ENCODE measurements around the gene ADAMTSL5. TPM values are rescaled to one million over a fixed set of nuclear protein-coding genes. Genes with fewer than 3 reads are reported as not detected.

Gene ADAMTSL5
- total and polyA plus RNA-seq, 2 donors (not counting 1 experiment from before 2014, with no cell fraction given) = 3.1 to 4.7 TPM

GRCh38 chr19:1560286-1560882 lies 47.6 kb upstream of the ADAMTSL5 start:
- no peak overlapping the region for H2AFZ ChIP-seq (ENCODE audit: low read length)
- H3K4me1 ChIP-seq (ENCODE audit: control insufficient read depth, extremely low read depth, insufficient read depth, low read length) = no peaks in the 10 kb centered on the region
- no peak for TF ChIP-seq EZH2 (IDR thresholded peaks at IDR 0.05; ENCODE audit: low read length, missing control alignments)
- no peak overlapping the region for H3K4me3 ChIP-seq (replicated peaks in 1 of 4; ENCODE audit: control extremely low read depth in 1 of 4, insufficient read depth in 1 of 4, low read depth in 3 of 4, low read length in 4 of 4)
- peaks cover 3% of the 10 kb centered on the region for H3K36me3 ChIP-seq (ENCODE audit: control insufficient read depth, insufficient read depth, low read length)
- peaks cover 50% of the 10 kb centered on the region for H3K79me2 ChIP-seq (ENCODE audit: control insufficient read depth, insufficient read depth, low read length)
- no peak overlapping the region for H3K9ac ChIP-seq (ENCODE audit: insufficient read depth, low read length)
- no peaks in the 10 kb centered on the region for H3K9me3 ChIP-seq (ENCODE audit: control insufficient read depth, insufficient read depth, low read depth, low read length)
- no peak for DNase-seq (ENCODE audit: low read depth in 2 of 2)
- H3K27me3 ChIP-seq (ENCODE audit: control insufficient read depth, insufficient read depth, low read length) = no peaks in the 10 kb centered on the region
- H3K4me2 ChIP-seq (ENCODE audit: extremely low read depth, insufficient read depth, low read length) = no peak overlapping the region
- peaks cover 2% of the 10 kb centered on the region for H4K20me1 ChIP-seq (ENCODE audit: control insufficient read depth, extremely low read depth, insufficient read depth, low read length)
- no peak overlapping the region for H3K27ac ChIP-seq (ENCODE audit: insufficient read depth, low read length)

GRCh38 chr19:1558552-1558951 lies 45.7 kb upstream of the ADAMTSL5 start:
- peaks cover 32% of the 10 kb centered on the region for H3K79me2 ChIP-seq (ENCODE audit: control insufficient read depth, insufficient read depth, low read length)
- TF ChIP-seq CTCF (conservative IDR thresholded peaks at IDR 0.05 in 1 of 2, IDR thresholded peaks at IDR 0.05 in 1 of 2; ENCODE audit: low read depth in 1 of 2, low read length in 2 of 2) = no peak
- TF ChIP-seq EZH2 (IDR thresholded peaks at IDR 0.05; ENCODE audit: low read length, missing control alignments) = no peak
- no peaks in the 10 kb centered on the region for H3K27me3 ChIP-seq (ENCODE audit: control insufficient read depth, insufficient read depth, low read length)
- no peaks in the 10 kb centered on the region for H3K9me3 ChIP-seq (ENCODE audit: control insufficient read depth, insufficient read depth, low read depth, low read length)
- no peak overlapping the region for H2AFZ ChIP-seq (ENCODE audit: low read length)
- peaks cover 2% of the 10 kb centered on the region for H4K20me1 ChIP-seq (ENCODE audit: control insufficient read depth, extremely low read depth, insufficient read depth, low read length)
- no peak overlapping the region for H3K9ac ChIP-seq (ENCODE audit: insufficient read depth, low read length)
- H3K36me3 ChIP-seq (ENCODE audit: control insufficient read depth, insufficient read depth, low read length) = peaks cover 5% of the 10 kb centered on the region
- H3K4me1 ChIP-seq (ENCODE audit: control insufficient read depth, extremely low read depth, insufficient read depth, low read length) = no peaks in the 10 kb centered on the region
- no peak overlapping the region for H3K4me2 ChIP-seq (ENCODE audit: extremely low read depth, insufficient read depth, low read length)
- H3K27ac ChIP-seq (ENCODE audit: insufficient read depth, low read length) = no peak overlapping the region
- DNase-seq (ENCODE audit: low read depth in 2 of 2) = no peak
- H3K4me3 ChIP-seq (replicated peaks in 1 of 4; ENCODE audit: control extremely low read depth in 1 of 4, insufficient read depth in 1 of 4, low read depth in 3 of 4, low read length in 4 of 4) = no peak overlapping the region

- H2AFZ ChIP-seq (ENCODE audit: low read length) = no peak overlapping the region
Observed at GRCh38 chr19:1556390-1557070, 43.7 kb upstream of the ADAMTSL5 start.

More at GRCh38 chr19:1556390-1557070, 43.7 kb upstream of the ADAMTSL5 start:
- Histone ChIP-seq H4K20me1 (ENCODE audit: control insufficient read depth, extremely low read depth, insufficient read depth, low read length) (peaks cover 2% of the 10 kb centered on the region), H3K9me3 (ENCODE audit: control insufficient read depth, insufficient read depth, low read depth, low read length) (no peaks in the 10 kb centered on the region), H3K4me3 (replicated peaks in 1 of 4; ENCODE audit: control extremely low read depth in 1 of 4, insufficient read depth in 1 of 4, low read depth in 3 of 4, low read length in 4 of 4) (no peak overlapping the region), H3K79me2 (ENCODE audit: control insufficient read depth, insufficient read depth, low read length) (peaks cover 22% of the 10 kb centered on the region), H3K4me2 (ENCODE audit: extremely low read depth, insufficient read depth, low read length) (no peak overlapping the region), H3K27me3 (ENCODE audit: control insufficient read depth, insufficient read depth, low read length) (no peaks in the 10 kb centered on the region), H3K9ac (ENCODE audit: insufficient read depth, low read length) (no peak overlapping the region), H3K4me1 (ENCODE audit: control insufficient read depth, extremely low read depth, insufficient read depth, low read length) (no peaks in the 10 kb centered on the region), H3K36me3 (ENCODE audit: control insufficient read depth, insufficient read depth, low read length) (peaks cover 5% of the 10 kb centered on the region), H3K27ac (ENCODE audit: insufficient read depth, low read length) (no peak overlapping the region)
- TF ChIP-seq EZH2 (IDR thresholded peaks at IDR 0.05; ENCODE audit: low read length, missing control alignments) (no peak), CTCF (conservative IDR thresholded peaks at IDR 0.05 in 1 of 2, IDR thresholded peaks at IDR 0.05 in 1 of 2; ENCODE audit: low read depth in 1 of 2, low read length in 2 of 2) (no peak)
- no peak for DNase-seq (ENCODE audit: low read depth in 2 of 2)

All from fibroblast of lung (primary cell).